ENCODE data around the gene TMEM88. TPM values are rescaled to one million over a fixed set of nuclear protein-coding genes. Genes with fewer than 3 reads are reported as not detected.
"Not testable (repeated sequence)": the region's sequence is repeated elsewhere in the genome, so short reads cannot be mapped to it uniquely, and the experiment has no call there.

Gene TMEM88
- total RNA-seq, 2 experiments from 2014 or later = 0.84 to 1.2 TPM

- ATAC-seq = peak; percentile 59
- Mint-ChIP-seq H3K27me3 (no peaks in the 10 kb centered on the region), H3K36me3 (peaks cover 2% of the 10 kb centered on the region), H3K4me1 (peaks cover 11% of the 10 kb centered on the region), H3K27ac (no peak within 1 kb of the TSS), H3K9me3 (ENCODE audit: low read depth) (no peaks in the 10 kb centered on the region), H3K4me3 (no peak within 1 kb of the TSS)
- CTCF ChIA-PET = interaction anchor here (0.6 to 2.2 kb wide), 28 partner anchors 8 to 261 kb away, joined by 3 to 41 read pairs (median 5); partner anchors contain the start of genes ALOXE3, CNTROB, RNF227 and TRAPPC1
- DNase-seq = peak; percentile 95
Observed at GRCh38 chr17:7857713-7858521, 3.1 kb downstream of the TMEM88 start, which contains the start of gene CYB5D1. Gene CYB5D1, plus strand, starts transcription at chr17:7858003. Its CDS starts 132 bp downstream, at chr17:7858135.

GRCh38 chr17:7858522-7858810 is 3.6 kb downstream of the TMEM88 start:
- DNase-seq (peak; percentile 64), ATAC-seq (no peak)
- no peaks in the 10 kb centered on the region for H3K9me3 Mint-ChIP-seq (ENCODE audit: low read depth)
- no peak overlapping the region for H3K27ac Mint-ChIP-seq
- H3K4me1 Mint-ChIP-seq = peaks cover 11% of the 10 kb centered on the region
- CTCF ChIA-PET = interaction anchor here (0.6 to 5.2 kb wide), 5 partner anchors 9 to 183 kb away, joined by 3 to 37 read pairs (median 4); partner anchors contain the start of gene TRAPPC1
- peaks cover 2% of the 10 kb centered on the region for H3K36me3 Mint-ChIP-seq
- H3K4me3 Mint-ChIP-seq = no peak overlapping the region
- H3K27me3 Mint-ChIP-seq = no peaks in the 10 kb centered on the region

- no peaks in the 10 kb centered on the region for H3K9me3 Mint-ChIP-seq (ENCODE audit: low read depth)
- DNase-seq (no peak), ATAC-seq (no peak)
- H3K27ac Mint-ChIP-seq = no peak overlapping the region
- no peaks in the 10 kb centered on the region for H3K27me3 Mint-ChIP-seq
- H3K4me3 Mint-ChIP-seq = no peak overlapping the region
- CTCF ChIA-PET = interaction anchor here (0.6 to 6.7 kb wide), 8 partner anchors 9 to 183 kb away, joined by 3 to 107 read pairs (median 4); partner anchors contain the start of gene TRAPPC1
- peaks cover 11% of the 10 kb centered on the region for H3K4me1 Mint-ChIP-seq
- no peaks in the 10 kb centered on the region for H3K36me3 Mint-ChIP-seq
Observed at GRCh38 chr17:7859028-7859427, 4.2 kb downstream of the TMEM88 start.

GRCh38 chr17:7862692-7863437 is 8.0 kb downstream of the TMEM88 start:
- H3K4me1 Mint-ChIP-seq = peaks cover 11% of the 10 kb centered on the region
- ATAC-seq (no peak), DNase-seq (peak; percentile 70)
- H3K27me3 Mint-ChIP-seq = no peaks in the 10 kb centered on the region
- H3K9me3 Mint-ChIP-seq (ENCODE audit: low read depth) = peaks cover 2% of the 10 kb centered on the region
- CTCF ChIA-PET = interaction anchor here (0.7 to 6.7 kb wide), 31 partner anchors 9 to 197 kb away, joined by 3 to 107 read pairs (median 5); partner anchors contain the start of genes CNTROB, RNF227 and TRAPPC1
- peaks cover 19% of the 10 kb centered on the region for H3K36me3 Mint-ChIP-seq
- H3K4me3 Mint-ChIP-seq = no peak overlapping the region
- no peak overlapping the region for H3K27ac Mint-ChIP-seq

- H3K27me3 Mint-ChIP-seq; ATAC-seq; H3K9me3 Mint-ChIP-seq (ENCODE audit: low read depth); H3K4me3 Mint-ChIP-seq; H3K27ac Mint-ChIP-seq; DNase-seq: not testable (repeated sequence)
- Mint-ChIP-seq H3K4me1 (peaks cover 24% of the 10 kb centered on the region), H3K36me3 (peaks cover 21% of the 10 kb centered on the region)
- CTCF ChIA-PET = interaction anchor here (0.8 to 6.7 kb wide), 16 partner anchors 12 to 195 kb away, joined by 3 to 107 read pairs (median 6); partner anchors contain the start of gene GUCY2D
Observed at GRCh38 chr17:7864384-7864783, 9.5 kb downstream of the TMEM88 start.

- DNase-seq = no peak
- H3K9me3 Mint-ChIP-seq (ENCODE audit: low read depth) = peaks cover 2% of the 10 kb centered on the region
- H3K36me3 Mint-ChIP-seq = peaks cover 21% of the 10 kb centered on the region
- no peaks in the 10 kb centered on the region for H3K27me3 Mint-ChIP-seq
- H3K4me3 Mint-ChIP-seq = no peak overlapping the region
- no peak for ATAC-seq
- peaks cover 29% of the 10 kb centered on the region for H3K4me1 Mint-ChIP-seq
- CTCF ChIA-PET = interaction anchor here (0.7 to 6.7 kb wide), 12 partner anchors 8 to 194 kb away, joined by 3 to 107 read pairs (median 4); partner anchors contain the start of genes CYB5D1, GUCY2D and NAA38
- no peak overlapping the region for H3K27ac Mint-ChIP-seq
Observed at GRCh38 chr17:7864995-7865650, 10.3 kb downstream of the TMEM88 start.

- ATAC-seq = peak; percentile 91
Observed at GRCh38 chr17:7867881-7868329, 13.0 kb downstream of the TMEM88 start.

GRCh38 chr17:7873051-7873450 is 18.2 kb downstream of the TMEM88 start:
- no peaks in the 10 kb centered on the region for H3K27me3 Mint-ChIP-seq
- no peaks in the 10 kb centered on the region for H3K9me3 Mint-ChIP-seq (ENCODE audit: low read depth)
- CTCF ChIA-PET = interaction anchor here (1.3 to 8.1 kb wide), 3 partner anchors 12 to 117 kb away, joined by 3 to 68 read pairs (median 37); no protein-coding TSS in a partner anchor
- H3K36me3 Mint-ChIP-seq = peaks cover 20% of the 10 kb centered on the region
- ATAC-seq (no peak), DNase-seq (peak; percentile 3)
- no peak overlapping the region for H3K27ac Mint-ChIP-seq
- H3K4me3 Mint-ChIP-seq = no peak overlapping the region
- peaks cover 20% of the 10 kb centered on the region for H3K4me1 Mint-ChIP-seq

More at GRCh38 chr17:7867881-7868329, 13.0 kb downstream of the TMEM88 start:
- DNase-seq = peak; percentile 64
- CTCF ChIA-PET = interaction anchor here (0.6 to 8.1 kb wide), 14 partner anchors 9 to 192 kb away, joined by 3 to 68 read pairs (median 4); partner anchors contain the start of genes CNTROB, NAA38, RNF227 and TRAPPC1
- H3K4me1 Mint-ChIP-seq = peaks cover 29% of the 10 kb centered on the region
- peaks cover 2% of the 10 kb centered on the region for H3K9me3 Mint-ChIP-seq (ENCODE audit: low read depth)
- no peaks in the 10 kb centered on the region for H3K27me3 Mint-ChIP-seq
- peaks cover 26% of the 10 kb centered on the region for H3K36me3 Mint-ChIP-seq
- H3K27ac Mint-ChIP-seq = peak overlapping the region; percentile 81
- peak overlapping the region; percentile 49 for H3K4me3 Mint-ChIP-seq

- CTCF ChIA-PET = interaction anchor here (1.1 to 2.3 kb wide), 4 partner anchors 12 to 114 kb away, joined by 3 to 7 read pairs (median 6); no protein-coding TSS in a partner anchor
- Mint-ChIP-seq H3K36me3 (peaks cover 17% of the 10 kb centered on the region), H3K27ac (no peak overlapping the region), H3K4me3 (no peak overlapping the region), H3K4me1 (peaks cover 5% of the 10 kb centered on the region), H3K27me3 (no peaks in the 10 kb centered on the region), H3K9me3 (ENCODE audit: low read depth) (no peaks in the 10 kb centered on the region)
- DNase-seq = no peak
- no peak for ATAC-seq
Observed at GRCh38 chr17:7875804-7876370, 21.0 kb downstream of the TMEM88 start.

GRCh38 chr17:7878234-7878633 is 23.4 kb downstream of the TMEM88 start:
- Mint-ChIP-seq H3K36me3 (peaks cover 14% of the 10 kb centered on the region), H3K9me3 (ENCODE audit: low read depth) (no peaks in the 10 kb centered on the region), H3K27me3 (no peaks in the 10 kb centered on the region), H3K27ac (no peak overlapping the region), H3K4me1 (peaks cover 5% of the 10 kb centered on the region), H3K4me3 (no peak overlapping the region)
- no peak for DNase-seq
- no peak for ATAC-seq
- CTCF ChIA-PET = no interaction called here

GRCh38 chr17:7880076-7880868 is 25.4 kb downstream of the TMEM88 start:
- Mint-ChIP-seq H3K4me3 (no peak overlapping the region), H3K4me1 (peaks cover 8% of the 10 kb centered on the region), H3K27ac (no peak overlapping the region), H3K36me3 (peaks cover 10% of the 10 kb centered on the region), H3K27me3 (no peaks in the 10 kb centered on the region), H3K9me3 (ENCODE audit: low read depth) (no peaks in the 10 kb centered on the region)
- CTCF ChIA-PET = no interaction called here
- no peak for ATAC-seq
- no peak for DNase-seq
